ENCODE results near the gene GALNT9.

GALNT9 gene

GRCh38 chr12:132357623-132358186 lies 28.3 kb upstream of the GALNT9 start:
- TF ChIP-seq CTCF (IDR thresholded peaks at IDR 0.05; ENCODE audit: insufficient read depth, low read length, missing control alignments) = no peak
- H3K4me3 ChIP-seq (ENCODE audit: low read depth, low read length) = no peak overlapping the region
- no peak for DNase-seq (ENCODE audit: low read depth, low spot score)
- POLR2A ChIA-PET = no interaction called here
- CTCF ChIA-PET = no interaction called here

GRCh38 chr12:132356691-132357622 lies 27.6 kb upstream of the GALNT9 start:
- no peak overlapping the region for H3K4me3 ChIP-seq (ENCODE audit: low read depth, low read length)
- POLR2A ChIA-PET = interaction anchor here (0.8 kb wide), 1 partner anchor 204 kb away, joined by 3 read pairs; no protein-coding TSS in a partner anchor
- TF ChIP-seq CTCF (IDR thresholded peaks at IDR 0.05; ENCODE audit: insufficient read depth, low read length, missing control alignments) = no peak
- peak; percentile 19 for DNase-seq (ENCODE audit: low read depth, low spot score)
- CTCF ChIA-PET = no interaction called here

GRCh38 chr12:132355742-132356681 lies 26.6 kb upstream of the GALNT9 start:
- TF ChIP-seq CTCF (IDR thresholded peaks at IDR 0.05; ENCODE audit: insufficient read depth, low read length, missing control alignments) = no peak
- DNase-seq (ENCODE audit: low read depth, low spot score) = no peak
- ChIA-PET CTCF (no interaction called here), POLR2A (interaction anchor here (0.8 kb wide), 1 partner anchor 203 kb away, joined by 3 read pairs; no protein-coding TSS in a partner anchor)
- H3K4me3 ChIP-seq (ENCODE audit: low read depth, low read length) = no peak overlapping the region

GRCh38 chr12:132354982-132355680 lies 25.7 kb upstream of the GALNT9 start:
- no peak for DNase-seq (ENCODE audit: low read depth, low spot score)
- TF ChIP-seq CTCF (IDR thresholded peaks at IDR 0.05; ENCODE audit: insufficient read depth, low read length, missing control alignments) = no peak
- ChIA-PET POLR2A (no interaction called here), CTCF (no interaction called here)
- H3K4me3 ChIP-seq (ENCODE audit: low read depth, low read length) = no peak overlapping the region

- POLR2A ChIA-PET = no interaction called here
- no peak overlapping the region for H3K4me3 ChIP-seq (ENCODE audit: low read depth, low read length)
- TF ChIP-seq CTCF (IDR thresholded peaks at IDR 0.05; ENCODE audit: insufficient read depth, low read length, missing control alignments) = no peak
- CTCF ChIA-PET = no interaction called here
- DNase-seq (ENCODE audit: low read depth, low spot score) = no peak
Measured at GRCh38 chr12:132354211-132354981, 25.0 kb upstream of the GALNT9 start.

Measured in AG04449 (cell line).